Measurements from ENCODE around the gene SGO1.

The SGO1 gene

GRCh38 chr3:20182206-20182605 lies 3.8 kb downstream of the SGO1 start:
- Histone ChIP-seq H3K9ac (ENCODE audit: low read length) (no peak overlapping the region), H3K27me3 (replicated peaks; ENCODE audit: insufficient read depth, low read length) (no peaks in the 10 kb centered on the region), H3K4me1 (ENCODE audit: low read length) (peaks cover 4% of the 10 kb centered on the region; the same call in 1 of the 2 replicates), H3K27ac (ENCODE audit: low read length) (no peak overlapping the region), H2AFZ (ENCODE audit: low read length) (no peak overlapping the region), H3K36me3 (replicated peaks; ENCODE audit: insufficient read depth, low read length) (peaks cover 4% of the 10 kb centered on the region; the same call in 1 of the 2 replicates), H3K79me2 (ENCODE audit: low read length) (peaks cover 28% of the 10 kb centered on the region), H3K4me2 (ENCODE audit: low read depth, low read length) (no peak overlapping the region), H4K20me1 (ENCODE audit: insufficient read depth, low read length) (no peaks in the 10 kb centered on the region), H3K9me3 (replicated peaks; ENCODE audit: insufficient read depth, low read length) (no peaks in the 10 kb centered on the region), H3K4me3 (ENCODE audit: low read length) (no peak overlapping the region), H3K9me2 (replicated peaks; ENCODE audit: insufficient read depth, low read length) (no peaks in the 10 kb centered on the region), H3F3A (ENCODE audit: insufficient read depth, low read length) (peaks cover 18% of the 10 kb centered on the region)
- TF ChIP-seq EZH2 (optimal IDR thresholded peaks at IDR 0.05; ENCODE audit: low read depth, low read length) (no peak), EZH2phosphoT487 (IDR thresholded peaks at IDR 0.05; ENCODE audit: low read length) (no peak)
- TF ChIP-seq, protein P1, sequence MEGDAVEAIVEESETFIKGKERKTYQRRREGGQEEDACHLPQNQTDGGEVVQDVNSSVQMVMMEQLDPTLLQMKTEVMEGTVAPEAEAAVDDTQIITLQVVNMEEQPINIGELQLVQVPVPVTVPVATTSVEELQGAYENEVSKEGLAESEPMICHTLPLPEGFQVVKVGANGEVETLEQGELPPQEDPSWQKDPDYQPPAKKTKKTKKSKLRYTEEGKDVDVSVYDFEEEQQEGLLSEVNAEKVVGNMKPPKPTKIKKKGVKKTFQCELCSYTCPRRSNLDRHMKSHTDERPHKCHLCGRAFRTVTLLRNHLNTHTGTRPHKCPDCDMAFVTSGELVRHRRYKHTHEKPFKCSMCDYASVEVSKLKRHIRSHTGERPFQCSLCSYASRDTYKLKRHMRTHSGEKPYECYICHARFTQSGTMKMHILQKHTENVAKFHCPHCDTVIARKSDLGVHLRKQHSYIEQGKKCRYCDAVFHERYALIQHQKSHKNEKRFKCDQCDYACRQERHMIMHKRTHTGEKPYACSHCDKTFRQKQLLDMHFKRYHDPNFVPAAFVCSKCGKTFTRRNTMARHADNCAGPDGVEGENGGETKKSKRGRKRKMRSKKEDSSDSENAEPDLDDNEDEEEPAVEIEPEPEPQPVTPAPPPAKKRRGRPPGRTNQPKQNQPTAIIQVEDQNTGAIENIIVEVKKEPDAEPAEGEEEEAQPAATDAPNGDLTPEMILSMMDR (IDR thresholded peaks at IDR 0.05; ENCODE audit: low read length): no peak
- DNase-seq: no peak

DNA sequence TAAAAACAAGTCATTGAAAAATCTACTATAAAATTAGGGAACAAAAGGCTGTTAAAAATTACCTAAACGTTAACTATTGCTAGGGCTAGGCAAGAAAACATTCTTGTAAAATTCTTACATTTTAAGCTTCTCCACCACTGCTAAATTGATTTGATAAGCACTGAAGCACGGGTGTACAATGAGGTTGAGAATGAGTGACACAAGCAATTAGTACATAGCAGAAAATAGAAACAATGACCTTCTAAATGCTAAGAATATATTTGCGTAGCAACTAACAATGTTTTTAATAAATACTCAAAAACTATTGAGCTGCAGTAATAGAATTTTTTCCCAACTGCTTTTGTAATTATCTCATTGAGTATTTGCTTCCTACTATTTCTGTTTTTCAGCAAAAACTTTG lies 4.7 kb downstream of the SGO1 start:
- Histone ChIP-seq H2AFZ (ENCODE audit: low read length) (no peak overlapping the region), H4K20me1 (ENCODE audit: insufficient read depth, low read length) (no peaks in the 10 kb centered on the region), H3K9me3 (replicated peaks; ENCODE audit: insufficient read depth, low read length) (no peaks in the 10 kb centered on the region), H3K27ac (ENCODE audit: low read length) (no peak overlapping the region), H3K4me2 (ENCODE audit: low read depth, low read length) (no peak overlapping the region), H3K27me3 (replicated peaks; ENCODE audit: insufficient read depth, low read length) (no peaks in the 10 kb centered on the region), H3K4me3 (ENCODE audit: low read length) (no peak overlapping the region), H3K36me3 (replicated peaks; ENCODE audit: insufficient read depth, low read length) (peaks cover 4% of the 10 kb centered on the region; the same call in 1 of the 2 replicates), H3K9ac (ENCODE audit: low read length) (no peak overlapping the region), H3F3A (ENCODE audit: insufficient read depth, low read length) (peaks cover 9% of the 10 kb centered on the region), H3K4me1 (ENCODE audit: low read length) (peaks cover 4% of the 10 kb centered on the region; the same call in 1 of the 2 replicates), H3K79me2 (ENCODE audit: low read length) (peaks cover 28% of the 10 kb centered on the region), H3K9me2 (replicated peaks; ENCODE audit: insufficient read depth, low read length) (no peaks in the 10 kb centered on the region)
- no peak for DNase-seq
- TF ChIP-seq EZH2 (optimal IDR thresholded peaks at IDR 0.05; ENCODE audit: low read depth, low read length) (no peak), EZH2phosphoT487 (IDR thresholded peaks at IDR 0.05; ENCODE audit: low read length) (no peak)
- TF ChIP-seq, protein P1 (IDR thresholded peaks at IDR 0.05; ENCODE audit: low read length): no peak

DNA sequence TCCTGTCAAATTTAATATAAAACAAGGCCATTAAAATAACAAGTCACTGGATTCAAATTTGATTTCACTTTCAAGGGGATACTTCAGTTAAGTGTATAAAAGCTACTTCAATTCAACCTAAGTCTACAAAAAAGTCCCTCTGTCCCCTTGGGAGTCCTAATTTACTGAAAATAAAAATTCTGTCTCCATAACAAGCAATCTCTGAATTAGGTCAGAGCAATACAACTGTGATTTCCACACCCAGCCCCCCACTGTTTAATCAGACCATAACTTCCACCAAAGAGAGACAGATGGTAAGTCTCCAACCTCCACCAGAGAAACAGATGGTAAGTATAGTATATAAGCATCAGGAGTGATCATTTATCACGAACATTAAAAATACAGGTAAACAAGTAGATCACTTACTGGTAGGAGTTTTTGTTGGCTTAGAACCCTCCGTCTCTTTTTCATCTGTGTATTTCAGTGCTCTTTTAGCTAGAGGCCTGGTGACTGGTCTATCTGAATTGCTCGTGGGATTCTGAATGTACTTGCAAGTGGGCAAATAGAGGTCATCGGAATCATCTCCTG lies 12.1 kb downstream of the SGO1 start:
- Histone ChIP-seq H3K27me3 (replicated peaks; ENCODE audit: insufficient read depth, low read length) (no peaks in the 10 kb centered on the region), H3K9me2 (replicated peaks; ENCODE audit: insufficient read depth, low read length) (no peaks in the 10 kb centered on the region), H3K4me1 (ENCODE audit: low read length) (no peaks in the 10 kb centered on the region), H3K79me2 (ENCODE audit: low read length) (no peaks in the 10 kb centered on the region), H2AFZ (ENCODE audit: low read length) (no peak overlapping the region), H4K20me1 (ENCODE audit: insufficient read depth, low read length) (no peaks in the 10 kb centered on the region), H3K27ac (ENCODE audit: low read length) (no peak overlapping the region), H3K9ac (ENCODE audit: low read length) (no peak overlapping the region), H3K9me3 (replicated peaks; ENCODE audit: insufficient read depth, low read length) (no peaks in the 10 kb centered on the region), H3K4me2 (ENCODE audit: low read depth, low read length) (no peak overlapping the region), H3K36me3 (replicated peaks; ENCODE audit: insufficient read depth, low read length) (no peaks in the 10 kb centered on the region; the same call in 1 of the 2 replicates), H3F3A (ENCODE audit: insufficient read depth, low read length) (no peaks in the 10 kb centered on the region), H3K4me3 (ENCODE audit: low read length) (no peak overlapping the region)
- TF ChIP-seq EZH2phosphoT487 (IDR thresholded peaks at IDR 0.05; ENCODE audit: low read length) (no peak), EZH2 (optimal IDR thresholded peaks at IDR 0.05; ENCODE audit: low read depth, low read length) (no peak)
- TF ChIP-seq, protein P1 (IDR thresholded peaks at IDR 0.05; ENCODE audit: low read length): no peak
- DNase-seq: no peak
